H9 (cell line): ENCODE measurements around the gene MAP7. TPM values are rescaled to one million over a fixed set of nuclear protein-coding genes. Genes with fewer than 3 reads are reported as not detected.

Source experiments
- DNase-seq: peaks from one replicate; pipeline ENCODE4 v3.0.0-alpha.2; 2017
- H2AFZ ChIP-seq: one replicate; pipeline ENCODE4 v1.6.1; 2013; ENCODE audit warnings: mild to moderate bottlenecking, low read length, control low read depth, moderate library complexity
- H2AK5ac ChIP-seq: 2 replicates; pipeline ENCODE4 v1.6.1; 2013; ENCODE audit warnings: low read length, control low read depth, mixed read lengths; ENCODE audit not compliant: insufficient read length
- H2BK120ac ChIP-seq: one replicate; pipeline ENCODE4 v1.6.1; 2013; ENCODE audit warnings: low read depth, mild to moderate bottlenecking, low read length, control low read depth, inconsistent platforms; ENCODE audit not compliant: poor library complexity, severe bottlenecking
- H2BK12ac ChIP-seq: 2 replicates; pipeline ENCODE4 v1.6.1; 2013; ENCODE audit warnings: low read length, control low read depth, mixed read lengths, low read depth; ENCODE audit not compliant: insufficient read length
- H2BK15ac ChIP-seq: 2 replicates; pipeline ENCODE4 v1.6.1; 2013; ENCODE audit warnings: low read depth, low read length, control low read depth
- H2BK20ac ChIP-seq: one replicate; pipeline ENCODE4 v1.6.1; 2013; ENCODE audit warnings: low read depth, mild to moderate bottlenecking, low read length, control low read depth, inconsistent platforms; ENCODE audit not compliant: poor library complexity, severe bottlenecking
- H2BK5ac ChIP-seq: 2 replicates; pipeline ENCODE4 v1.6.1; 2013; ENCODE audit warnings: low read length, control low read depth, mixed read lengths; ENCODE audit not compliant: insufficient read length
- H3K14ac ChIP-seq: 2 replicates; pipeline ENCODE4 v1.6.1; 2013; ENCODE audit warnings: low read length, control low read depth; ENCODE audit not compliant: insufficient read depth
- H3K18ac ChIP-seq: 2 replicates; pipeline ENCODE4 v1.6.1; 2013; ENCODE audit warnings: low read depth, mild to moderate bottlenecking, mixed read lengths, low read length, control low read depth; ENCODE audit not compliant: insufficient read length
- H3K23ac ChIP-seq: 2 replicates; pipeline ENCODE4 v1.6.1; 2013; ENCODE audit warnings: low read length, control low read depth, mixed read lengths, low read depth; ENCODE audit not compliant: insufficient read length
- H3K23me2 ChIP-seq: 2 replicates; pipeline ENCODE4 v1.6.1; 2013; ENCODE audit warnings: low read depth, mild to moderate bottlenecking, mixed read lengths, low read length, control low read depth; ENCODE audit not compliant: insufficient read length, poor library complexity, severe bottlenecking
- H3K27ac ChIP-seq: 2 replicates; pipeline ENCODE4 v1.5.1; 2013; ENCODE audit warnings: low read length, control low read depth, mixed read lengths, low read depth; ENCODE audit not compliant: insufficient read length
- H3K27me3 ChIP-seq: 2 replicates; pipeline ENCODE4 v1.6.1; 2013; ENCODE audit warnings: low read length, control low read depth, inconsistent platforms; ENCODE audit not compliant: insufficient read depth
- H3K4ac ChIP-seq: 2 replicates; pipeline ENCODE4 v1.6.1; 2013; ENCODE audit warnings: low read depth, mild to moderate bottlenecking, control low read depth, inconsistent platforms, low read length, moderate library complexity
- H3K4me1 ChIP-seq: 2 replicates; pipeline ENCODE4 v1.6.1; 2013; ENCODE audit warnings: low read length, control low read depth, inconsistent platforms; ENCODE audit not compliant: insufficient read depth
- H3K4me2 ChIP-seq: 2 replicates; pipeline ENCODE4 v1.6.1; 2013; ENCODE audit warnings: low read length, control low read depth, mixed read lengths; ENCODE audit not compliant: insufficient read length, insufficient read depth
- H3K56ac ChIP-seq: 2 replicates; pipeline ENCODE4 v1.6.1; 2013; ENCODE audit warnings: low read depth, mild to moderate bottlenecking, mixed read lengths, low read length, control low read depth; ENCODE audit not compliant: insufficient read length
- H3K79me1 ChIP-seq: 2 replicates; pipeline ENCODE4 v1.6.1; 2013; ENCODE audit warnings: low read depth, mild to moderate bottlenecking, moderate library complexity, low read length, control low read depth, inconsistent platforms; ENCODE audit not compliant: insufficient read depth, poor library complexity, severe bottlenecking
- H3K79me2 ChIP-seq: 2 replicates; pipeline ENCODE4 v1.6.1; 2013; ENCODE audit warnings: low read length, control low read depth, inconsistent platforms; ENCODE audit not compliant: insufficient read depth
- H3K9ac ChIP-seq: 2 replicates; pipeline ENCODE4 v1.6.1; 2013; ENCODE audit warnings: low read length, control low read depth, mixed read lengths; ENCODE audit not compliant: insufficient read length; ENCODE audit errors: extremely low read depth
- H3K9me3 ChIP-seq: one replicate; pipeline ENCODE4 v1.6.1; 2013; ENCODE audit warnings: low read depth, low read length, inconsistent platforms; ENCODE audit not compliant: control insufficient read depth
- H3T11ph ChIP-seq: one replicate; pipeline ENCODE4 v1.6.1; 2013; ENCODE audit warnings: mild to moderate bottlenecking, low read length, control low read depth, inconsistent platforms
- H4K20me1 ChIP-seq: one replicate; pipeline ENCODE4 v1.6.1; 2013; ENCODE audit not compliant: control insufficient read depth, insufficient read length, insufficient read depth
- H4K5ac ChIP-seq: 2 replicates; pipeline ENCODE4 v1.6.1; 2013; ENCODE audit warnings: low read depth, mild to moderate bottlenecking, mixed read lengths, low read length, control low read depth; ENCODE audit not compliant: insufficient read length
- H4K8ac ChIP-seq: replicated peaks from 2 replicates; pipeline ENCODE4 v1.6.1; 2013; ENCODE audit warnings: low read length, control low read depth, mixed read lengths, low read depth; ENCODE audit not compliant: insufficient read length
- H4K91ac ChIP-seq: 2 replicates; pipeline ENCODE4 v1.6.1; 2013; ENCODE audit warnings: low read depth, mild to moderate bottlenecking, moderate library complexity, mixed read lengths, low read length, control low read depth; ENCODE audit not compliant: insufficient read length
- H3K27ac Mint-ChIP-seq, 3 experiments: 2 replicates in 2 of 3; 3 replicates in 1 of 3; pipeline ENCODE4 v1.8.0; 2020 to 2021; ENCODE audit warnings: mixed read lengths in 3 of 3, mild to moderate bottlenecking in 1 of 3, moderate library complexity in 1 of 3
- H3K27me3 Mint-ChIP-seq: 2 replicates; pipeline ENCODE4 v1.8.0; 2021; ENCODE audit warnings: low read depth, mild to moderate bottlenecking, moderate library complexity, mixed read lengths
- H3K36me3 Mint-ChIP-seq, 3 experiments: 2 replicates in 2 of 3; 3 replicates in 1 of 3; pipeline ENCODE4 v1.8.0; 2020 to 2021; ENCODE audit warnings: low read depth in 3 of 3, mixed read lengths in 3 of 3; ENCODE audit not compliant: insufficient read depth in 1 of 3
- H3K4me1 Mint-ChIP-seq, 2 experiments: 2 replicates each; pipeline ENCODE4 v1.8.0; 2020; ENCODE audit warnings: mixed read lengths in 2 of 2
- H3K4me3 Mint-ChIP-seq, 2 experiments: 2 replicates in 1 of 2; 3 replicates in 1 of 2; pipeline ENCODE4 v1.8.0; 2020 to 2021; ENCODE audit warnings: mild to moderate bottlenecking in 2 of 2, mixed read lengths in 2 of 2, moderate library complexity in 1 of 2
- H3K9me3 Mint-ChIP-seq, 2 experiments: 2 replicates in 1 of 2; 3 replicates in 1 of 2; pipeline ENCODE4 v1.8.0; 2020; ENCODE audit warnings: mild to moderate bottlenecking in 2 of 2, mixed read lengths in 2 of 2, moderate library complexity in 1 of 2
- CTCF ChIP-seq: fragments of 200-600 bp; sonication (generic); conservative IDR thresholded peaks from 3 replicates; pipeline ENCODE4 v1.8.0; 2021; ENCODE audit warnings: antibody characterized with exemption, mild to moderate bottlenecking
- total RNA-seq: library from RNA; stranded (reverse); gene quantifications from 2 replicates; pipeline ENCODE4 v1.2.1, GENCODE V29; 2021

The MAP7 gene
- total RNA-seq, 1 experiment from 2014 or later: 51.1 TPM

- Histone ChIP-seq H3K9me3 (no peaks in the 10 kb centered on the region), H2BK5ac (no peak overlapping the region), H3K79me1 (no peaks in the 10 kb centered on the region), H3K4me1 (no peaks in the 10 kb centered on the region), H3K18ac (no peak overlapping the region), H2AK5ac (no peak overlapping the region), H4K8ac (no peak overlapping the region), H3K56ac (no peak overlapping the region), H3K23me2 (no peaks in the 10 kb centered on the region), H3K9ac (no peak overlapping the region), H2BK12ac (no peak overlapping the region), H3K4me2 (no peak overlapping the region), H3K23ac (no peak overlapping the region), H3K4ac (no peak overlapping the region), H4K20me1 (no peaks in the 10 kb centered on the region), H3K27ac (no peak overlapping the region), H3K79me2 (no peaks in the 10 kb centered on the region; the same call in 1 of the 2 replicates), H4K5ac (no peak overlapping the region), H3K27me3 (no peaks in the 10 kb centered on the region), H2BK20ac (no peak overlapping the region), H2AFZ (no peak overlapping the region), H2BK120ac (no peak overlapping the region), H3T11ph (no peak overlapping the region), H4K91ac (no peak overlapping the region), H2BK15ac (no peak overlapping the region), H3K14ac (no peak overlapping the region)
- no peaks in the 10 kb centered on the region for H3K27me3 Mint-ChIP-seq
- peaks cover 0 to 13% (median 8%) of the 10 kb centered on the region in 3 experiments; a peak in 6 of 7 replicates for H3K36me3 Mint-ChIP-seq
- no peaks in the 10 kb centered on the region for H3K9me3 Mint-ChIP-seq
- TF ChIP-seq CTCF: no peak
- DNase-seq: no peak
- peaks cover 7% of the 10 kb centered on the region in 2 experiments; a peak in 2 of 4 replicates for H3K4me1 Mint-ChIP-seq
- H3K4me3 Mint-ChIP-seq: no peak overlapping the region
- no peak overlapping the region for H3K27ac Mint-ChIP-seq
These were observed 167.5 kb downstream of the MAP7 start for GRCh38 chr6:136382676-136383252.
